EH (cell line): Measurements from ENCODE around the gene TBL1X.
A peak's percentile ranks its signal among the peaks of the same experiment; 100 is the strongest.

ENCODE experiments used
- DNase-seq: peaks from one replicate; pipeline ENCODE4 v3.0.0-alpha.2; 2015; ENCODE audit warnings: low read depth

Gene TBL1X

GRCh38 chrX:9536156-9536555 lies 71.3 kb downstream of the TBL1X start:
- peak; percentile 18 for DNase-seq

GRCh38 chrX:9537781-9538180 lies 72.9 kb downstream of the TBL1X start:
- DNase-seq, result no peak

GRCh38 chrX:9538544-9539045 lies 73.7 kb downstream of the TBL1X start:
- no peak for DNase-seq

GRCh38 chrX:9539605-9540387 lies 74.9 kb downstream of the TBL1X start:
- no peak for DNase-seq

GRCh38 chrX:9542106-9542760 lies 77.4 kb downstream of the TBL1X start:
- DNase-seq, result no peak

GRCh38 chrX:9542761-9543111 lies 77.9 kb downstream of the TBL1X start:
- DNase-seq, result no peak

- DNase-seq, result peak; percentile 32
These were observed 90.5 kb downstream of the TBL1X start for GRCh38 chrX:9555354-9555753.

- no peak for DNase-seq
These were observed 92.2 kb downstream of the TBL1X start for GRCh38 chrX:9557091-9557490.

GRCh38 chrX:9557521-9557920 lies 92.7 kb downstream of the TBL1X start:
- DNase-seq, result no peak

GRCh38 chrX:9558615-9559014 lies 93.8 kb downstream of the TBL1X start:
- DNase-seq, result no peak

GRCh38 chrX:9560219-9560618 lies 95.4 kb downstream of the TBL1X start:
- no peak for DNase-seq

- no peak for DNase-seq
These were observed 96.3 kb downstream of the TBL1X start for GRCh38 chrX:9561199-9561598.

GRCh38 chrX:9562851-9563250 lies 98.0 kb downstream of the TBL1X start:
- DNase-seq, result peak; percentile 94

GRCh38 chrX:9566150-9566621 lies 101.3 kb downstream of the TBL1X start:
- DNase-seq, result peak; percentile 92

- peak; percentile 34 for DNase-seq
These were observed 105.0 kb downstream of the TBL1X start for GRCh38 chrX:9569876-9570301.

- no peak for DNase-seq
These were observed 108.6 kb downstream of the TBL1X start for GRCh38 chrX:9573282-9574106.

- DNase-seq, result no peak
These were observed 111.2 kb downstream of the TBL1X start for GRCh38 chrX:9576059-9576458.

GRCh38 chrX:9577555-9577954 lies 112.7 kb downstream of the TBL1X start:
- no peak for DNase-seq

- no peak for DNase-seq
These were observed 113.4 kb downstream of the TBL1X start for GRCh38 chrX:9578083-9578779.

- DNase-seq, result no peak
These were observed 117.0 kb downstream of the TBL1X start for GRCh38 chrX:9581771-9582385.

GRCh38 chrX:9582956-9583355 lies 118.1 kb downstream of the TBL1X start:
- DNase-seq, result no peak
